Stimulated activated CD8-positive, alpha-beta memory T cell treated with anti-CD3 and anti-CD28 coated beads, Interleukin-15, amount 100 ng/mL, for 24 hours (primary cell): ENCODE results near the gene CYTL1.
"Not testable (repeated sequence)": the region's sequence is repeated elsewhere in the genome, so short reads cannot be mapped to it uniquely, and the experiment has no call there.

ENCODE experiments used
- DNase-seq: peaks from one replicate; pipeline ENCODE4 v3.0.0-alpha.2; 2020; ENCODE audit warnings: low read depth

The CYTL1 gene

GRCh38 chr4:5033281-5033841 lies 14.1 kb upstream of the CYTL1 start:
- no peak for DNase-seq

DNA sequence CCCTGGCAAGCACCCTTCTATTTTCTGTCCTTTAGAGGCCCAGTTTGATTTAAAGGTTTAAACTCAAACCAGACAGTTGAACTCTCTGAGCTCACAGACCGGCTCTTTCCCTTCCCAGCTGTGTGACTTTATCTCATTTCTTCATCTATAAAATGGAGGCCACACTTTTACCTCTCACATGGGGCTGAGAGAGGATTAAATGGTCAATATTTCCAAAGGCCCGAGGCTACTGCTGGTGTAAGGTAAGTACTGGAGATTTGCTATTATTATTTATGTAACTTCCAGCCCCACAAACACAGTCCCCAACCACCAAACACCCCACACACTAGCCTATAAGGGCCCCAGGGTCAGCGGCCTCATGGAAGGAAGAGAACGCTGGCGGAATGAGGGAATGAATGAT lies 13.6 kb upstream of the CYTL1 start:
- no peak for DNase-seq

- no peak for DNase-seq
These were observed 11.7 kb upstream of the CYTL1 start for GRCh38 chr4:5030927-5031326.

GRCh38 chr4:5030221-5030620 lies 11.0 kb upstream of the CYTL1 start:
- DNase-seq, result no peak

DNA sequence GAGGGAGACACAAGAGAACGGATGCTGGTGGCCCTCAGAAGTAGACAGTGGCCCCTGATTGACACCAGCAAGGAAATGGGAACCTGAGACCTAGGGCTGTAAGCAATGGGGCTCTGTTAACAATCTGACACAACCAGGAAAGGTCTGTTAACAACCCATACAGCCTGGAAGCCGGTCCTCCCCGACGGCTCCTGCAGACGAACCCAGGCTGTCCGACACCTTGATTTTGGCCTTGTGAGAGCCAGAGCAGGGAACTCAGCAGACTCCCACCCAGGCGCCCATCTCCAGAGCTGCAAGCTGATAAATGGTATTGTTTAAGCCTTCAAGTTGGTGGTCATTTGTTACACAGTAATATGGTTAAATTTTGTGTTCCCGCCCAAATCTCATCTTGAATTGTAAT lies 10.2 kb upstream of the CYTL1 start:
- no peak for DNase-seq

DNA sequence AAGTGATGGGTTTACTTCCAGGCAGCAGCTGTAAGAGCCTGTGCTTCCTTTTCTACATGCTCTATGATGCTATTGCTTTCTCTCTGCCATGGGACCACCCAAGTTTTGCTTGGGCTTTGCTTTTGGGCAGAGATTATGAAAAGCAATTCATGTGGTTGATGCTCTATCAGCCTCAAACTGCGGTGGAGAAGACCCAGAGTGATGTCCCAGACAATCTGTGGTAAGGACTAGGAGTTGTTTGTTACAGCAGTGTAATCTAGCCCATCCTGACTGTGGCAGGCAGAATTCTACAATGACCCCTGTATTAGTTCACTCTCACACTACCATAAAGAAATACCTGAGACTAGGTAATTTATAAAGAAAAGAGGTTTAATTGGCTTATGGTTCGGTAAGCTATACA lies 9.2 kb upstream of the CYTL1 start:
- DNase-seq, result no peak

DNA sequence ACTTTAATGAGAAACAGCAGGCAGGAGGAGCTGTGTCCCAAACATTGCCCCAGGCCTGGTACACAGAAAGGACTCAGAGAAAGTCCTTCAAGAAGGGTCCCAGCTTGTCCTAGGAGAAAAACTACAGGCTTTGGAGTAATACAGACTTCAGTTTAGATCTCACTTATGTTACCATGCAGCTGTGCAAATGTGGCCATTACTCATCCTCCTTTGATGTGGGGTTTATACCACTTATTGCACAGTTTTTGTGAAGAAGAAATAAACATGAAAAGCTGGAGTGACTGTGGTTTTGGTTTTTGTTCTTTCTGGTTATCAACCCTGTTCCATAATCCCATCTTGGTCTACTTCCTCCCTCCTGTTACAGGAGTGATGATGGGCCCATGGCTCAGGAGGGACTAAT lies 8.1 kb upstream of the CYTL1 start:
- DNase-seq, result no peak

- DNase-seq, result no peak
These were observed 7.1 kb upstream of the CYTL1 start for GRCh38 chr4:5026371-5026770.

- DNase-seq, result no peak
These were observed 5.4 kb upstream of the CYTL1 start for GRCh38 chr4:5024673-5025072.

GRCh38 chr4:5021546-5021945 lies 2.3 kb upstream of the CYTL1 start:
- no peak for DNase-seq

- DNase-seq, result no peak
These were observed 1.1 kb upstream of the CYTL1 start for GRCh38 chr4:5020341-5020740.

DNA sequence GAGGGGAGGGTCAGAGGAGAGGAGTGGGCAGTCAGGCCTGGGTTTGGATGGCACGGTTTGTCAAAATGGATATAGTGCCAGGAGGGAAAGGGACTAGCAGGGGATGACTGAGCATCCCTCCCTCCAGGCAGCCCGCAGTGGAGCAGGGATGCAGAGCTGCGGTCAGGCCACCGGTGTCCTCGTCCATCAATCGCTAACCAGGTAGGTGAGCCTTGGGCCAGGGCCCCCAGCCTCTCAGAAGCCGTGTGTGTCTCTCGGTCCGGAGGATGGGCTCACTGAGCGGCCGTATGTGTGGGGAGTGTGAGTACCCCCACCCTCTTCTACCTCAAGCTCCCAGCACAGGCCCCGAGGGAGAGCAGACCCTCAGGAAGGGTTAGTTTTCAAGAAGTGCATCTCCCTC lies 538 bp upstream of the CYTL1 start:
- DNase-seq, result no peak

- no peak for DNase-seq
These were observed 655 bp downstream of the CYTL1 start for GRCh38 chr4:5018603-5019002.

DNA sequence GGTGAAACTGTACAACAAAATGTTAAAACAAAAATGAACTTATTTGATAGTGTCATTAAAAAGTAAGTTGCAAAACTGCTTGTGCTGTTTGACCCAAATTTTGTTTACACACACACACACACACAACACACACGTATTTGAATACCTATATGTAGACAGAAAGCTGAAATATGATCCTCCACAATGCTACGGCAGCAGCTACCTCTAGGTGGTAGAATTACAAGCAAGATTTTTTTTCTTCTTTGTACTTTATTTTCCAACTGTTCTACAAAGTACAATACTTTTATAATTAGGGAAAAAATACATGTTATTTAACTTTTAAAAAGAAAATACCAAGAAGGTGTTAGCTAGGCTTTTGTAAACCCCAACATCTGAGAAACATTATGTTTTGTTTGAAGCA lies 1.2 kb downstream of the CYTL1 start:
- no peak for DNase-seq

DNA sequence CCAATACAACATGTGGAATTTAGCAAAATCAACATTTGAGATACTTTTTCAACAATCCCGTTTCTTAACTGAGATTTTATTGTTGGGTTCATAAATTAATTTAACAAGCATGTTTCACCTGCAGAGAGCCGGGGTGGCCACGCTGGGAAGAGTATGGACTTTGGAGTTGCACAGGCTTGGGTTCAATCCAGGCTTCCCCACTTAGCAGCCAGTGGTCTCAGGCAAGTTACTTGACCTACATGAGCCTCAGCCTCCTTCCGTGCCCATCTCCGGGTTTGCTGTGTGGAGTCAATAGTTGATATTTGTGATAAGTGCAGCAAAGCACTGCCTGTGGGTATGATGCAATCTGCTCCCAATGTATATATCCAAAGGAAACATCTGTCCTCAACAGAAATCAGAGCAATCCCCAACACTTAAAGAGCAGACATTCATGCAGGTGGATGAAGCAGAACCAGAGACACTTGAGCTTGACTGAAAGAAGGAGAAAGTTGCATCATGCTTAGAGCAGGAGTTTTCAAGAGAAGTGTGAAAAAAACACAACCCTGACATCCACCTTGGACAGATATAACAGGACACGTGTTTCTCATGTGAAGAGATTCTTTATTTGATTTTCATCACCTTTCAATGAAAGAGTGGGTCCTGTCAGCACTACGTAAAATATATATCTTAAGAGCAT lies 5.1 kb downstream of the CYTL1 start:
- DNase-seq, result no peak

GRCh38 chr4:5012958-5013357 lies 6.3 kb downstream of the CYTL1 start:
- no peak for DNase-seq

- DNase-seq, result no peak
These were observed 6.9 kb downstream of the CYTL1 start for GRCh38 chr4:5012244-5012898.

- no peak for DNase-seq
These were observed 8.3 kb downstream of the CYTL1 start for GRCh38 chr4:5010984-5011383.

- DNase-seq, result no peak
These were observed 9.5 kb downstream of the CYTL1 start for GRCh38 chr4:5009796-5010195.

GRCh38 chr4:5006932-5007331 lies 12.3 kb downstream of the CYTL1 start:
- not testable (repeated sequence) for DNase-seq

DNA sequence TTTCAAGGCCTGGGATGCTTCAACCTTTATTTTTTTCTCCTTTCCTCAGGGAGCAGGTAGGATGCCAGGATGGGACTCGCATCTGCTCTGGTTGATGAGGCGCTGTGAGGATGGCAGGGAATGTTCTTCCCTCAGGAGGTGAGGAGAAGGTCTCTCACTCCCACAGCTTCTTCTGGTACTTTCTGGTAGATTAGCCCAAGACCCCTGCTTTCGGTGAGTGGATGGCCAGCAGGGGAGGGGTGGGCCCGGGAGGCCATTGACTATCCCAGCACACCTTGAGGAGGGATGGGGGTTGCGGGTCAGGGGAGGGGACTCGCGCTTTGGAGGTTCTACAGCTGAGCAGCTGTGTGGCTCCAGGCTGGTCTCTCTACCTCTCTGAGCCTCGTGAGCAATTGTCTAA lies 14.8 kb downstream of the CYTL1 start:
- no peak for DNase-seq

DNA sequence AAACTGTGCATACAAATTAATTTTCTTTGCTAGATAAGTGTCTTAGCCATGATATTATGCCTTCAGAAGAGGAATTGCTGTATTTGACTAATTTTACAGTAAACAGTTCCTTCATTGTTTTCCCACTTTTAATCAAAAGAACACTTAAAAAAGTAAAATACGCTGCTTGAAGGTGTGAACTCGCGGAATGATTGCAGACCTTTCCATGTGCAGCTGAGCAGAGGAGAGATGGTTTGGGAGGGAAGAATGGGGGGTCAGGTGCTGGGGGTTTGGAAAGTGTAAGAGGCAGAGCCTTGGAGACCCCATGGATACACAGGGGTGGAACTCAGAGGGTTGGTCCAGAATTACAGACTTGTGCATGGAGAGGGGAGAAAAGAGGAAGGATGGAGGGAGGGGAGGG lies 15.3 kb downstream of the CYTL1 start:
- DNase-seq, result no peak

- no peak for DNase-seq
These were observed 15.8 kb downstream of the CYTL1 start for GRCh38 chr4:5003372-5003857.

DNA sequence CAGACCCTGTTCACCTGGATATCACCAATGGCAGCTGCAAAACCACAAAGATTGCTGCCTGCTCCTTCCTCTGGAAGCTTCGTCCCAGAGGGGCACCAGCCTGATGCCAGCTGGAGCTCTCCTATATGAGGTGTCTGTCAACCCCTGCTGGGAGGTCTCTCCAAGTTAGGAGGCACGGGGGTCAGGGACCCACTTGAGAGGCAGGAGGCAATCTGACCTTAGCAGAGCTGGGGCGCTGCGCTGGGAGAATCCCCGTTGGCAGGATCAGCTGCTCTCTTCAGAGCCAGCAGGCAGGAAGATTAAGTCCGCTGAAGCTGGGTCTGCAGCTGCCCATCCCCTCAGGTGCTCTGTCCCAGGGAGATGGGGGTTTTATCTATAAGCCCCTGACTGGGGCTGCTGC lies 17.6 kb downstream of the CYTL1 start:
- DNase-seq, result not testable (repeated sequence)
